ENCODE results near the gene PTGFRN.

Gene PTGFRN

GRCh38 chr1:117008656-117009055, 98.9 kb downstream of the PTGFRN start:
- TF ChIP-seq CTCF (IDR thresholded peaks at IDR 0.05) = no peak

- no peak for TF ChIP-seq CTCF (IDR thresholded peaks at IDR 0.05)
Observed at GRCh38 chr1:117009132-117009531, 99.4 kb downstream of the PTGFRN start.

GRCh38 chr1:117010310-117010969, 100.7 kb downstream of the PTGFRN start:
- TF ChIP-seq CTCF (IDR thresholded peaks at IDR 0.05) = no peak

- no peak for TF ChIP-seq CTCF (IDR thresholded peaks at IDR 0.05)
Observed at GRCh38 chr1:117011334-117011733, 101.6 kb downstream of the PTGFRN start.

- TF ChIP-seq CTCF (IDR thresholded peaks at IDR 0.05) = no peak
Observed at GRCh38 chr1:117013309-117013858, 103.7 kb downstream of the PTGFRN start.

GRCh38 chr1:117014209-117014608, 104.5 kb downstream of the PTGFRN start:
- no peak for TF ChIP-seq CTCF (IDR thresholded peaks at IDR 0.05)

GRCh38 chr1:117015724-117016123, 106.0 kb downstream of the PTGFRN start:
- no peak for TF ChIP-seq CTCF (IDR thresholded peaks at IDR 0.05)
